ENCODE data around the gene ASRGL1.

The ASRGL1 gene

DNA sequence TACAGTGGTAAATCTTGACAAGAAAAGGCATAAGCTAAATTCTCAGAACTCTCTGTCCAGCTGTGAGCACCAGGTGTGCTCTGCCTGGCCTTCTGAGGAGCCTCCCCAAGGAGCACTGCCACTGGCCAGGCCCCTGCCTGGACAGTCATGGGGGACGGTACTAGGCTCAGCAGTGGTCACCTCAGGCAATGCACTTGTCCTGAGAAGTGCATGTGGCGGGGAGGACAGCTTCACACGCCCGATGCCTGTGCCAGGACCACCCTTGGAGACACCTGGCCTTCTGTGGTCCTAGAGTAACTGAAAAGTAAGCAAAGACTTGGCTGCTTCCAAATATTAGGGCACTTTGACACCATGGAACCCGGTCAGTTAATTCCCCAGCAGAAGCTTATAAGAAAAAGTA is 53.0 kb downstream of the ASRGL1 start:
- no peak for TF ChIP-seq POLR2AphosphoS5 (IDR thresholded peaks at IDR 0.05; ENCODE audit: low read depth, low read length)
- no peak for TF ChIP-seq REST (IDR thresholded peaks at IDR 0.05; ENCODE audit: insufficient read depth in 1 of 2, low read depth in 2 of 2, low read length in 2 of 2)
- TF ChIP-seq TAF1 (IDR thresholded peaks at IDR 0.05; ENCODE audit: borderline replicate concordance, insufficient read depth, low read length) = no peak
- TF ChIP-seq FOXP2 (optimal IDR thresholded peaks at IDR 0.05; ENCODE audit: borderline replicate concordance, extremely low read depth, extremely low read length, insufficient read depth) = no peak
- no peak for TF ChIP-seq SIN3A (IDR thresholded peaks at IDR 0.05; ENCODE audit: borderline replicate concordance, insufficient read depth, low read length)

DNA sequence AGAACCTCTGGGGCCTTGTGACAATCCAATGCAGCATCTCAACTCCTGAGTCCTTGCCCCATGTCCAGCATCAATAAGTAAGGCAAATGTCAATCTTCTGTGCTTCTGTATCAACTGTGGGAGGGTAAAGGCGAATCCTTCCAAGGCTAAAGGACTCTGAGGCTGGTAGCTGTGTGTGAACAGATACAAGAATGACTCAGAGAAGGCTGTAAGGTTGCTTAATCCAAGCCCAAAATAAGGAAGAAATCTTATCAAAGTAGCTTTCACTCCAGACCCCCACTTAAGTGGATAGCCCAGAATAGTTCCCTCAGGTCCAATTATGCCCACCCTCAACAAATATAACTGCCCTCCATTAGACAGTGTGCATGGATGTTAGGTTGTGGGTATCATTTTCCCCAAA is 53.5 kb downstream of the ASRGL1 start:
- TF ChIP-seq SIN3A (IDR thresholded peaks at IDR 0.05; ENCODE audit: borderline replicate concordance, insufficient read depth, low read length) (no peak), POLR2AphosphoS5 (IDR thresholded peaks at IDR 0.05; ENCODE audit: low read depth, low read length) (no peak), REST (IDR thresholded peaks at IDR 0.05; ENCODE audit: insufficient read depth in 1 of 2, low read depth in 2 of 2, low read length in 2 of 2) (no peak), FOXP2 (optimal IDR thresholded peaks at IDR 0.05; ENCODE audit: borderline replicate concordance, extremely low read depth, extremely low read length, insufficient read depth) (no peak), TAF1 (IDR thresholded peaks at IDR 0.05; ENCODE audit: borderline replicate concordance, insufficient read depth, low read length) (no peak)

- no peak for TF ChIP-seq SIN3A (IDR thresholded peaks at IDR 0.05; ENCODE audit: borderline replicate concordance, insufficient read depth, low read length)
- no peak for TF ChIP-seq REST (IDR thresholded peaks at IDR 0.05; ENCODE audit: insufficient read depth in 1 of 2, low read depth in 2 of 2, low read length in 2 of 2)
- no peak for TF ChIP-seq FOXP2 (optimal IDR thresholded peaks at IDR 0.05; ENCODE audit: borderline replicate concordance, extremely low read depth, extremely low read length, insufficient read depth)
- TF ChIP-seq TAF1 (IDR thresholded peaks at IDR 0.05; ENCODE audit: borderline replicate concordance, insufficient read depth, low read length) = no peak
- TF ChIP-seq POLR2AphosphoS5 (IDR thresholded peaks at IDR 0.05; ENCODE audit: low read depth, low read length) = no peak
These were observed 54.6 kb downstream of the ASRGL1 start for GRCh38 chr11:62391642-62392425.

- TF ChIP-seq REST (IDR thresholded peaks at IDR 0.05; ENCODE audit: insufficient read depth in 1 of 2, low read depth in 2 of 2, low read length in 2 of 2) = no peak
- no peak for TF ChIP-seq POLR2AphosphoS5 (IDR thresholded peaks at IDR 0.05; ENCODE audit: low read depth, low read length)
- no peak for TF ChIP-seq FOXP2 (optimal IDR thresholded peaks at IDR 0.05; ENCODE audit: borderline replicate concordance, extremely low read depth, extremely low read length, insufficient read depth)
- TF ChIP-seq TAF1 (IDR thresholded peaks at IDR 0.05; ENCODE audit: borderline replicate concordance, insufficient read depth, low read length) = no peak
- TF ChIP-seq SIN3A (IDR thresholded peaks at IDR 0.05; ENCODE audit: borderline replicate concordance, insufficient read depth, low read length) = no peak
These were observed 55.3 kb downstream of the ASRGL1 start for GRCh38 chr11:62392506-62392905.

Measured in PFSK-1 (cell line).